Measurements from ENCODE around the gene DGKD. TPM values are rescaled to one million over a fixed set of nuclear protein-coding genes. Genes with fewer than 3 reads are reported as not detected.

DGKD gene
- total and polyA plus RNA-seq, 2 donors (not counting 1 experiment from before 2014, with no cell fraction given) = 224 to 396 TPM

DNA sequence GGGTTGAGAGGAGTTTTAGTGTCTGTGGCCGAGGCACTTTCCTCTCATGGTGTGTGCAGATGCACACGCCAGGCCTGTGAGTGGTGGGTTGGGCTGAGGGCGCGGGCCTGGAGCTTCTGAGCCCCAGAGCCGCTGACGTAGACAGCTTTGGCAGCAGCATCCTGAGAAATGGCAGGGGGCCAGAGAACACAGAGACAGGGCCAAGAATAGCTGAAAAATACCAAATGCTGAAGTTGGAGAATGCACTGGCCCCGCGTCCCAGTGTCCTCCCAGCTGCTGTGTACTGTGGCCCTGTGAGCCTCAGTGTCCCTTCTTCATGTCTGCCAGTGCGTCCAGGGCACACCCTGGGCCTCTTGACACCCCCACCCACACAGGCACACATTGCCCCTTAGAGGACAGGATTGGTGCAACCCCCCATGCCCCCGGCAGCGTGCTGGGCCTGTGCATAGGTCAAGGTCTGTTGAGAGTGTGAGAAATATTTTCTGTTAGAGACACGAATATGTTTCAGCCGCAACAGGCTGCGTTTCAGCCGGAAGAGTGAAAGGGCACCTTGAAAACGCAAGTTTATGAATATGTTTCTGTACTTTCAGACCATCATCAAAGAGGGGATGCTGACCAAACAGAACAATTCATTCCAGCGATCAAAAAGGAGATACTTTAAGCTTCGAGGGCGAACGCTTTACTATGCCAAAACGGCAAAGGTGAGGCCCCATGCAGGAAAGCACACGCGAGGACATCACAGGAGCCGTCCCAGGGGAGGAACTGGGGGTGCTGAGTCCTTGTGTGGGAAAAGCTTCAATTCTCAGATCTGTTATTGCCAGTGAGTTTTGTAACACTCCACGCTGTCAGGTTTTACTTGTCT, 33.6 kb downstream of the DGKD start:
- Mint-ChIP-seq H3K27me3 (no peaks in the 10 kb centered on the region), H3K4me3 (peak overlapping the region; percentile 37), H3K9me3 (ENCODE audit: insufficient read depth) (no peaks in the 10 kb centered on the region), H3K4me1 (peaks cover 68% of the 10 kb centered on the region), H3K27ac (peak overlapping the region; percentile 76)
- ATAC-seq (ENCODE audit: low read depth) (no peak), DNase-seq (no peak)
- no peaks in the 10 kb centered on the region for H3K9me3 ChIP-seq (ENCODE audit: control extremely low read depth in 1 of 3, control insufficient read depth in 2 of 3, insufficient read depth in 1 of 3, low read length in 2 of 3)
- H3K27ac ChIP-seq (ENCODE audit: low read length in 2 of 2) = peak overlapping the region in 1 of 2 donors; percentile 85
- intact Hi-C loops (cut with micrococcal nuclease) = loop anchor here (10.0 kb wide), 2 partner anchors 57 to 533 kb away; no protein-coding TSS in a partner anchor
- H3K27me3 ChIP-seq (replicated peaks in 1 of 4; ENCODE audit: control extremely low read depth in 1 of 4, control insufficient read depth in 3 of 4, insufficient read depth in 4 of 4, low read length in 3 of 4) = no peaks in the 10 kb centered on the region
- H3K36me3 ChIP-seq (replicated peaks in 1 of 2; ENCODE audit: control extremely low read depth in 1 of 2, control insufficient read depth in 1 of 2, extremely low read depth in 1 of 2, insufficient read depth in 2 of 2, low read length in 1 of 2) = peaks cover 1 to 45% of the 10 kb centered on the region in 2 experiments
- POLR2A ChIA-PET = no interaction called here
- no peak overlapping the region for H3K9ac ChIP-seq (ENCODE audit: low read length)
- H4K20me1 ChIP-seq (ENCODE audit: control insufficient read depth, insufficient read depth, low read length, poor library complexity, severe bottlenecking) = peaks cover 41% of the 10 kb centered on the region
- WGBS (ENCODE audit: insufficient coverage) = 71% methylated on average over 21 of the region's 25 CpGs
- no peak for TF ChIP-seq EZH2 (IDR thresholded peaks at IDR 0.05; ENCODE audit: borderline replicate concordance, insufficient read depth, low read depth, low read length, poor library complexity, severe bottlenecking)
- TF ChIP-seq CTCF (IDR thresholded peaks at IDR 0.05) = no peak
- H2AFZ ChIP-seq (ENCODE audit: insufficient read depth, low read depth, low read length, poor library complexity, severe bottlenecking) = no peak overlapping the region
- CTCF ChIA-PET = interaction anchor here (0.7 to 1.2 kb wide), 4 partner anchors 9 to 55 kb away, joined by 3 to 4 read pairs (median 3); no protein-coding TSS in a partner anchor
- peaks cover 98% of the 10 kb centered on the region for H3K79me2 ChIP-seq (ENCODE audit: control insufficient read depth, insufficient read depth, low read length)
- no peak overlapping the region for H3K4me3 ChIP-seq (ENCODE audit: control extremely low read depth in 1 of 5, extremely low read depth in 1 of 5, insufficient read depth in 1 of 5, low read depth in 2 of 5, low read length in 4 of 5)
- H3K4me2 ChIP-seq (replicated peaks; ENCODE audit: low read depth, low read length, poor library complexity, severe bottlenecking) = peak overlapping the region; percentile 59
- H3K4me1 ChIP-seq (ENCODE audit: control insufficient read depth in 2 of 2, insufficient read depth in 2 of 2, low read length in 2 of 2) = peaks cover 52 to 54% of the 10 kb centered on the region in 2 donors
